ENCODE data around the gene SYTL1.
A peak's percentile ranks its signal among the peaks of the same experiment; 100 is the strongest.

SYTL1 gene

GRCh38 chr1:27341525-27342252 lies at the start of gene SYTL1:
Gene SYTL1, plus strand, starts transcription at chr1:27342022. Its CDS starts 3,313 bp downstream, at chr1:27345335.
- DNase-seq (ENCODE audit: low read depth): peak; percentile 34

- DNase-seq (ENCODE audit: low read depth): no peak
Observed at GRCh38 chr1:27292106-27292505, 49.7 kb upstream of the SYTL1 start.

- no peak for DNase-seq (ENCODE audit: low read depth)
Observed at GRCh38 chr1:27293915-27294314, 47.9 kb upstream of the SYTL1 start.

GRCh38 chr1:27296773-27297291 lies 45.0 kb upstream of the SYTL1 start:
- DNase-seq (ENCODE audit: low read depth): peak; percentile 43

GRCh38 chr1:27297903-27298302 lies 43.9 kb upstream of the SYTL1 start:
- DNase-seq (ENCODE audit: low read depth): no peak

- no peak for DNase-seq (ENCODE audit: low read depth)
Observed at GRCh38 chr1:27298632-27299384, 43.0 kb upstream of the SYTL1 start.

- no peak for DNase-seq (ENCODE audit: low read depth)
Observed at GRCh38 chr1:27299385-27300271, 42.2 kb upstream of the SYTL1 start.

GRCh38 chr1:27300341-27301051 lies 41.3 kb upstream of the SYTL1 start:
- peak; percentile 47 for DNase-seq (ENCODE audit: low read depth)

- no peak for DNase-seq (ENCODE audit: low read depth)
Observed at GRCh38 chr1:27301052-27301422, 40.8 kb upstream of the SYTL1 start.

- DNase-seq (ENCODE audit: low read depth): no peak
Observed at GRCh38 chr1:27301582-27302199, 40.1 kb upstream of the SYTL1 start.

- no peak for DNase-seq (ENCODE audit: low read depth)
Observed at GRCh38 chr1:27302612-27303011, 39.2 kb upstream of the SYTL1 start.

- no peak for DNase-seq (ENCODE audit: low read depth)
Observed at GRCh38 chr1:27303509-27303908, 38.3 kb upstream of the SYTL1 start.

- DNase-seq (ENCODE audit: low read depth): no peak
Observed at GRCh38 chr1:27306071-27306470, 35.8 kb upstream of the SYTL1 start.

- DNase-seq (ENCODE audit: low read depth): no peak
Observed at GRCh38 chr1:27306892-27307761, 34.7 kb upstream of the SYTL1 start.

- no peak for DNase-seq (ENCODE audit: low read depth)
Observed at GRCh38 chr1:27307874-27308598, 33.8 kb upstream of the SYTL1 start.

- DNase-seq (ENCODE audit: low read depth): no peak
Observed at GRCh38 chr1:27314169-27314568, 27.7 kb upstream of the SYTL1 start.

- DNase-seq (ENCODE audit: low read depth): no peak
Observed at GRCh38 chr1:27314737-27315136, 27.1 kb upstream of the SYTL1 start.

- no peak for DNase-seq (ENCODE audit: low read depth)
Observed at GRCh38 chr1:27316860-27317259, 25.0 kb upstream of the SYTL1 start.

- no peak for DNase-seq (ENCODE audit: low read depth)
Observed at GRCh38 chr1:27318136-27318535, 23.7 kb upstream of the SYTL1 start.

GRCh38 chr1:27318596-27318995 lies 23.2 kb upstream of the SYTL1 start:
- no peak for DNase-seq (ENCODE audit: low read depth)
